ENCODE measurements around the gene COL15A1.
"Not testable (repeated sequence)": the region's sequence is repeated elsewhere in the genome, so short reads cannot be mapped to it uniquely, and the experiment has no call there.

The COL15A1 gene

GRCh38 chr9:98943682-98944056 lies at the start of gene COL15A1:
Gene COL15A1 (plus strand): TSS chr9:98943907. CDS start chr9:98944062, 155 bp downstream.
- no peak for DNase-seq

- DNase-seq = no peak
These were observed 49.5 kb upstream of the COL15A1 start for GRCh38 chr9:98894171-98894570.

- DNase-seq = no peak
These were observed 48.9 kb upstream of the COL15A1 start for GRCh38 chr9:98894761-98895160.

GRCh38 chr9:98896632-98897031 lies 47.1 kb upstream of the COL15A1 start:
- no peak for DNase-seq

GRCh38 chr9:98897745-98898144 lies 46.0 kb upstream of the COL15A1 start:
- no peak for DNase-seq

- DNase-seq = no peak
These were observed 44.2 kb upstream of the COL15A1 start for GRCh38 chr9:98899408-98900056.

- DNase-seq = no peak
These were observed 43.5 kb upstream of the COL15A1 start for GRCh38 chr9:98900244-98900643.

GRCh38 chr9:98900725-98901124 lies 43.0 kb upstream of the COL15A1 start:
- DNase-seq = no peak

- DNase-seq = not testable (repeated sequence)
These were observed 41.9 kb upstream of the COL15A1 start for GRCh38 chr9:98901843-98902242.

- no peak for DNase-seq
These were observed 41.2 kb upstream of the COL15A1 start for GRCh38 chr9:98902516-98902915.

GRCh38 chr9:98902925-98903324 lies 40.8 kb upstream of the COL15A1 start:
- DNase-seq = no peak

GRCh38 chr9:98903961-98904411 lies 39.7 kb upstream of the COL15A1 start:
- no peak for DNase-seq

- DNase-seq = no peak
These were observed 38.7 kb upstream of the COL15A1 start for GRCh38 chr9:98905015-98905414.

- DNase-seq = no peak
These were observed 37.2 kb upstream of the COL15A1 start for GRCh38 chr9:98906273-98907040.

GRCh38 chr9:98907055-98907454 lies 36.7 kb upstream of the COL15A1 start:
- DNase-seq = no peak

- DNase-seq = no peak
These were observed 34.6 kb upstream of the COL15A1 start for GRCh38 chr9:98908897-98909634.

GRCh38 chr9:98909935-98910334 lies 33.8 kb upstream of the COL15A1 start:
- no peak for DNase-seq

- DNase-seq = no peak
These were observed 32.7 kb upstream of the COL15A1 start for GRCh38 chr9:98911042-98911441.

- not testable (repeated sequence) for DNase-seq
These were observed 32.0 kb upstream of the COL15A1 start for GRCh38 chr9:98911738-98912137.

GRCh38 chr9:98912450-98912849 lies 31.3 kb upstream of the COL15A1 start:
- DNase-seq = no peak

- no peak for DNase-seq
These were observed 30.7 kb upstream of the COL15A1 start for GRCh38 chr9:98913044-98913443.

GRCh38 chr9:98913705-98914104 lies 30.0 kb upstream of the COL15A1 start:
- DNase-seq = no peak

GRCh38 chr9:98915599-98915998 lies 28.1 kb upstream of the COL15A1 start:
- DNase-seq = no peak

GRCh38 chr9:98916660-98917059 lies 27.0 kb upstream of the COL15A1 start:
- DNase-seq = no peak

Data from activated CD4-positive, alpha-beta T cell treated with anti-CD3 and anti-CD28 coated beads, Interleukin-2, amount 50 U/mL, for 16 hours (primary cell).